ENCODE data around the gene ERMARD.
"Not testable (repeated sequence)": the region's sequence is repeated elsewhere in the genome, so short reads cannot be mapped to it uniquely, and the experiment has no call there.

ERMARD gene

GRCh38 chr6:169738204-169738975, 13.0 kb upstream of the ERMARD start:
- no peak for DNase-seq

GRCh38 chr6:169738976-169739529, 12.4 kb upstream of the ERMARD start:
- DNase-seq = no peak

GRCh38 chr6:169741344-169741743, 10.1 kb upstream of the ERMARD start:
- DNase-seq = no peak

GRCh38 chr6:169745405-169745804, 6.0 kb upstream of the ERMARD start:
- no peak for DNase-seq

- no peak for DNase-seq
Observed at GRCh38 chr6:169746556-169746955, 4.9 kb upstream of the ERMARD start.

- no peak for DNase-seq
Observed at GRCh38 chr6:169752074-169752623, 727 bp downstream of the ERMARD start.

GRCh38 chr6:169755162-169755561, 3.7 kb downstream of the ERMARD start:
- no peak for DNase-seq

GRCh38 chr6:169763308-169763707, 11.9 kb downstream of the ERMARD start:
- no peak for DNase-seq

- no peak for DNase-seq
Observed at GRCh38 chr6:169763881-169764280, 12.5 kb downstream of the ERMARD start.

GRCh38 chr6:169765789-169766188, 14.4 kb downstream of the ERMARD start:
- DNase-seq = not testable (repeated sequence)

GRCh38 chr6:169766232-169766631, 14.8 kb downstream of the ERMARD start:
- DNase-seq = no peak

GRCh38 chr6:169766921-169767736, 15.7 kb downstream of the ERMARD start:
- no peak for DNase-seq

- no peak for DNase-seq
Observed at GRCh38 chr6:169774347-169774746, 22.9 kb downstream of the ERMARD start.

GRCh38 chr6:169775321-169775720, 23.9 kb downstream of the ERMARD start:
- no peak for DNase-seq

GRCh38 chr6:169776379-169776778, 25.0 kb downstream of the ERMARD start:
- DNase-seq = no peak

GRCh38 chr6:169777896-169778295, 26.5 kb downstream of the ERMARD start:
- DNase-seq = no peak

GRCh38 chr6:169778646-169779045, 27.2 kb downstream of the ERMARD start:
- DNase-seq = no peak

GRCh38 chr6:169779092-169779815, 27.8 kb downstream of the ERMARD start:
- DNase-seq = no peak

- no peak for DNase-seq
Observed at GRCh38 chr6:169779896-169780295, 28.5 kb downstream of the ERMARD start.

- no peak for DNase-seq
Observed at GRCh38 chr6:169780571-169781091, 29.2 kb downstream of the ERMARD start.

GRCh38 chr6:169782966-169783365, 31.5 kb downstream of the ERMARD start:
- no peak for DNase-seq

GRCh38 chr6:169783401-169783800, 32.0 kb downstream of the ERMARD start:
- DNase-seq = no peak
